Activated naive CD4-positive, alpha-beta T cell treated with anti-CD3 and anti-CD28 coated beads, Interleukin-2, amount 50 U/mL, for 16 hours (primary cell): ENCODE results near the gene MPZL1.
"Not testable (repeated sequence)": the region's sequence is repeated elsewhere in the genome, so short reads cannot be mapped to it uniquely, and the experiment has no call there.

Source experiments
- DNase-seq: peaks from one replicate; pipeline ENCODE4 v3.0.0-alpha.2; 2020

Gene MPZL1

GRCh38 chr1:167819849-167820683 lies 98.3 kb downstream of the MPZL1 start:
- DNase-seq: peak; percentile 12

- no peak for DNase-seq
Measured at GRCh38 chr1:167820684-167821355, 99.0 kb downstream of the MPZL1 start.

GRCh38 chr1:167821356-167821685 lies 99.5 kb downstream of the MPZL1 start:
- DNase-seq: no peak

GRCh38 chr1:167821969-167822685 lies 100.3 kb downstream of the MPZL1 start:
- DNase-seq: no peak

- no peak for DNase-seq
Measured at GRCh38 chr1:167824163-167824794, 102.5 kb downstream of the MPZL1 start.

- no peak for DNase-seq
Measured at GRCh38 chr1:167825419-167826079, 103.8 kb downstream of the MPZL1 start.

- no peak for DNase-seq
Measured at GRCh38 chr1:167826127-167826526, 104.3 kb downstream of the MPZL1 start.

GRCh38 chr1:167829868-167830267 lies 108.1 kb downstream of the MPZL1 start:
- DNase-seq: no peak

GRCh38 chr1:167830668-167831067 lies 108.9 kb downstream of the MPZL1 start:
- DNase-seq: not testable (repeated sequence)

GRCh38 chr1:167832693-167833092 lies 110.9 kb downstream of the MPZL1 start:
- DNase-seq: no peak

GRCh38 chr1:167833904-167834303 lies 112.1 kb downstream of the MPZL1 start:
- no peak for DNase-seq

GRCh38 chr1:167836197-167836596 lies 114.4 kb downstream of the MPZL1 start:
- DNase-seq: no peak

- DNase-seq: no peak
Measured at GRCh38 chr1:167837326-167837725, 115.5 kb downstream of the MPZL1 start.

- no peak for DNase-seq
Measured at GRCh38 chr1:167839009-167839408, 117.2 kb downstream of the MPZL1 start.
